Fibroblast of villous mesenchyme (primary cell): ENCODE results near the gene TMOD2. TPM values are rescaled to one million over a fixed set of nuclear protein-coding genes. Genes with fewer than 3 reads are reported as not detected.

Experiments
- DNase-seq: peaks from one replicate; pipeline ENCODE4 v3.0.0-alpha.2; 2010; ENCODE audit warnings: low read depth
- H3K4me3 ChIP-seq: 2 replicates; pipeline ENCODE4 v1.5.1; 2011; ENCODE audit warnings: low read depth, mild to moderate bottlenecking, low read length
- CTCF ChIP-seq: IDR thresholded peaks from 2 replicates; pipeline ENCODE4 v1.5.1; 2012; ENCODE audit warnings: low read depth, mild to moderate bottlenecking, low read length; ENCODE audit not compliant: insufficient read depth
- total RNA-seq: library from RNA; depleted of rRNA; stranded (reverse); fragments of >200 nt; gene quantifications from 2 replicates; pipeline ENCODE4 v1.2.3, GENCODE V29; 2012

The TMOD2 gene
- total RNA-seq, 1 donor: 7.3 TPM

- DNase-seq: no peak
- no peak overlapping the region for H3K4me3 ChIP-seq
- TF ChIP-seq CTCF: no peak
These were observed 90.9 kb downstream of the TMOD2 start for GRCh38 chr15:51842265-51842664.

DNA sequence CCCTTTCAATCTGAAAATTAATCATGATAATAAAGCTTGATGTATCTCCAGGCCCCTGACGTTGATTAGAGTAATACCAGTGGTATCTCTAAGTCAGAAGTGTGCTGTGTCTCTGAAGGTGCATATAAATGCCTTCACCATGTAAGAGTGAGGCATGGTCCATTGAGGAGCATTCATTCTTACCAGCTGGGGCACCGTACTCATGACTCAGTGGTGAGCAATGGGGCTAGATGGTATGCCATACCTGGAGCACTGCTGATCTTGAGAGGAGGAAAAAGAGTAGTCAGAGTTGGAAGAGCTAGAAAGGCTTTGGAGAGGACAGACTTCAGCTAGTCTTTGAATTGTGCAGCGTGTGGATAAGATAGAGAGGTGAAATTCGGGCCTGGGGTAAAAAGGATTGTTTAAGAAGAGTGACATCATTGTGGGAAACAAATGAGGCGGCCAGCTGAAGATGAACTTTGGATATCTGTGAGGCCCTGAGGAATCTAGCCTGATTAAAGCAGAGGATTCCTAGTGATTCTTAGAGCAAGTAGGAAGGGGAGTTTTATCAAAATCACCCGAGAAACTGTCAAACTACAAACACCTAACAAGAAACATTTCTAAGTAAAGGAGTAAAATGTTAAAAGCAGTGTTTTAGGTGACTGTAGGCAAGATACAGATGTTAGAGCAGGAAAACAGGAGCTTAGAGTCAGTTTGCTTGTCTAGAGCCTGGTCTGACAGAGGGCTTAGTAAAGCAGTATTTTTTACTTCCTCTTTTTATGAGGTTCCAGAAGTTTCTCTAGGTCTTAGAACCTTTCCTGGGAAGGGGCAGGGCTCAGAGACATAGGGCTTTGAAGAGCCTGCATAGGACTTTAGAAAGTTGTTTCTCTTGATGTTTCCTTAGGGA is 91.7 kb downstream of the TMOD2 start:
- no peak for TF ChIP-seq CTCF
- DNase-seq: peak; percentile 39
- no peak overlapping the region for H3K4me3 ChIP-seq

DNA sequence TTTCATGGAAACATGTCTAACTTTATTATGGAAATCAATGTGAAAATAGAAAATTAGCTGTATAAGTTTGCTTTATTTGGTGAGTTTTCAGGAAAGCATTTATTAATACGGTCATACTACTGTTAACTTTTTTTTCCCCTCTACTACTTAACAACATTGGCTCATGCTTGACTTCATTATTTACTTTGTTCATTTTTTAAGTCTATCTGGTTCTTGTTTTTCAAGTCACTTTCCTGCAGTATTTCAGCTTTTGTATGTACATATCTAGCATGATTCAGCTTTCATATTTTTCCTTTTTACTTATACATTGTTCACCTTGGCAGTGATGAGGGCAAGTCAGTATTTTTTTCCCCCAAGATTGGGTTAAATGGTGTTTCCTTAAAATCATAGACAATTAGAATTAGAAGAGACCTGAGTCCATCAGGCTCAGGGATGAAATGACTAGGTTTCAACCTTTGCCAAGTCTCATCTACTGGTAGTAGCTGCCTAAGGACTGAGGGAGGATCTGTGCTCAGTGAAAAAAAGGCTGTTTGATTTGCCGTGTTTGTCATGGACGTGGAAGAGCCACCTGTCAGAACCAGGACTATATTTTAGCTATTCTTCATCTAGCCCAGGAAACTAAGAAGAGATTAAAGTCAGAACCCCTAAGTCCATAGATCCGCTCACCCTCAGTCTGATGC is 93.5 kb downstream of the TMOD2 start:
- TF ChIP-seq CTCF: no peak
- DNase-seq: no peak
- H3K4me3 ChIP-seq: no peak overlapping the region

GRCh38 chr15:51846066-51846462 is 94.7 kb downstream of the TMOD2 start:
- no peak for DNase-seq
- H3K4me3 ChIP-seq: no peak overlapping the region
- TF ChIP-seq CTCF: no peak

DNA sequence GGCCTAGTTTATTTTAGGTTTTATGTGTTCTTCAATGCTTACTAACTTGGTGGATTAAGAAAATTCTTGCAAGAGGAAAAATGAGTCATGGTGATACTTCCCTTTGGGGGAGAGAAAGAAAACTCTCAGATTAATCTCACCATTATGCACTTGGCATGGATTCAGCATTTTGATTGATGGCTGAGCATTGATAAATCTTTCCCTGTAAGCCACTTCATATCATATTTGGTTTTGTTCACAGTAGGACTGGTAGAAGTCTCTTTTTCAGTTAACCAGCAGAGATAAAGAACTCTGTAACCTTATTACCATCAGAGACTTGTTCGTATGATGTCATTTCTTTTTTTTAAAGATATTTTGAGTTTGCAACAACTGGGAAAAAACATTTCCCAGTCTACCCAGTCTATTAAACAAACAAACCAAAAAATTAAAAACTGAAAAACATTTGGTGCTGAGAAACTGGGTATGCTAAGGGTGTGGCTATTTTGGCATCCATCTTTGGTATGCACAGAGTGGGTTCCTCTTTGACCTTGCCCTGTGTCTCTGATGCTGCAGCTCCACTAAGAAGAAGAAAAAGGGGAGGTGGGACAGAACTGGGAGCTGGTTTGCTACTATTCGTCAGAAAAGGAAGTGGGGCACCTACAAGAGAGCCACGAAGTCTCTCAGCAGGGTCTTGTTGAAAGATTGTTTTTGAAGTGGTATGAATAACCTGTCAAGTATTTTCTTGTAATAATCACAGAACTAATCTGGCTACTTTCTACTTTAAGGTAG is 95.2 kb downstream of the TMOD2 start:
- H3K4me3 ChIP-seq: no peak overlapping the region

DNA sequence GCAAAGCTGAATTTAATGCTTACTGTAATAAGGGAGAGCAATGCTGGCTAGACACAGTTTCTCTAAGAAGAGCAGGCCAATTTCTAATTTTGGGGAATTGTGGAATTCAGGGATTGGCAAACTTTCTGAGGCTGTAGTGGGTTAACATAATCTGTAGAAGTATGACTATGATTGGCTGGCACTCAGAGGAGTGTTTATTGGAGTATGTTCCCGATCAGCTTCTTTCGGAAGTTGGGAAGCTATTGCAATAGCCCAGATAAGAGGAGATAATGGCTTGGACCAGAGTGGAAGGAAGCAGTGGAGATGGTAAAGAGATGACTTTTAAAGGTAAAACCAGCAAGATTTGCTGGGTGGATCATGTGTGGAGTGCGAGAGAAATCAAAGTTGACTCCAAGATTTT is 97.4 kb downstream of the TMOD2 start:
- DNase-seq: peak; percentile 51
- no peak for TF ChIP-seq CTCF
- no peak overlapping the region for H3K4me3 ChIP-seq

More for the DNA sequence above, 95.2 kb downstream of the TMOD2 start:
- TF ChIP-seq CTCF: no peak
- DNase-seq: peak; percentile 78
